HepG2 (cell line): ENCODE measurements around the gene PTGIS. TPM values are rescaled to one million over a fixed set of nuclear protein-coding genes. Genes with fewer than 3 reads are reported as not detected.

ENCODE experiments used
- ARID4A ChIP-seq: sonication (generic); formaldehyde crosslinking; IDR thresholded peaks from 2 replicates; pipeline ENCODE4 v1.5.0; 2020; ENCODE audit warnings: mild to moderate bottlenecking, missing genetic modification reagents, borderline replicate concordance
- CBFB ChIP-seq: sonication (generic); formaldehyde crosslinking; IDR thresholded peaks from 2 replicates; pipeline ENCODE4 v1.4.0; 2020; ENCODE audit warnings: missing genetic modification reagents
- CREB3 ChIP-seq: sonication (generic); formaldehyde crosslinking; IDR thresholded peaks from 2 replicates; pipeline ENCODE4 v1.5.0; 2020; ENCODE audit warnings: missing genetic modification reagents
- FOXJ3 ChIP-seq: sonication (generic); formaldehyde crosslinking; IDR thresholded peaks from 2 replicates; pipeline ENCODE4 v1.4.0; 2020; ENCODE audit warnings: missing genetic modification reagents, mild to moderate bottlenecking, borderline replicate concordance
- GRHL1 ChIP-seq: sonication (generic); formaldehyde crosslinking; conservative IDR thresholded peaks from 2 replicates; pipeline ENCODE4 v1.8.0; 2022; ENCODE audit warnings: missing genetic modification reagents
- HNRNPLL ChIP-seq: fragments of 200-400 bp; formaldehyde crosslinking; IDR thresholded peaks from 2 replicates; pipeline ENCODE4 v1.6.1; 2017; ENCODE audit warnings: mild to moderate bottlenecking, low read depth, low read length; ENCODE audit not compliant: poor library complexity, severe bottlenecking
- KAT2B ChIP-seq: fragments of 150-350 bp; IDR thresholded peaks from 2 replicates; pipeline ENCODE4 v1.6.1; 2014; ENCODE audit warnings: low read depth, low read length, borderline replicate concordance
- MAFG ChIP-seq: sonication (generic); formaldehyde crosslinking; IDR thresholded peaks from 2 replicates; pipeline ENCODE4 v1.5.1; 2020; ENCODE audit warnings: mild to moderate bottlenecking, missing genetic modification reagents
- MYC ChIP-seq: sonication (generic); formaldehyde crosslinking; IDR thresholded peaks from 2 replicates; pipeline ENCODE4 v1.9.0; 2021; ENCODE audit warnings: missing genetic modification reagents, borderline replicate concordance
- RAD21 ChIP-seq: fragments of 450-650 bp; formaldehyde crosslinking; IDR thresholded peaks from 2 replicates; pipeline ENCODE4 v1.5.0; 2020; ENCODE audit warnings: mild to moderate bottlenecking
- SIN3B ChIP-seq: fragments of 150-350 bp; IDR thresholded peaks from 2 replicates; pipeline ENCODE4 v1.6.1; 2014; ENCODE audit warnings: low read length
- SMARCE1 ChIP-seq: fragments of 450-650 bp; IDR thresholded peaks from 2 replicates; pipeline ENCODE4 v1.6.1; 2017; ENCODE audit warnings: borderline replicate concordance
- TCF12 ChIP-seq, 2 experiments: fragments of 450-650 bp in 1 of 2; sonication (generic) in 1 of 2; formaldehyde crosslinking in 1 of 2; IDR thresholded peaks; 2 replicates each; pipeline versions ENCODE4 v1.6.1 to v1.8.0; 2017 to 2022; ENCODE audit warnings: antibody characterized with exemption in 1 of 2, mild to moderate bottlenecking in 1 of 2, missing genetic modification reagents in 1 of 2, moderate library complexity in 1 of 2
- TCF7L2 ChIP-seq: IDR thresholded peaks from 2 replicates; pipeline ENCODE4 v1.6.1; 2011; ENCODE audit warnings: mild to moderate bottlenecking, low read depth, low read length, moderate library complexity
- ZNF274 ChIP-seq: sonication (generic); formaldehyde crosslinking; IDR thresholded peaks from 2 replicates; pipeline ENCODE4 v1.5.1; 2020; ENCODE audit warnings: mild to moderate bottlenecking, missing genetic modification reagents
- ZNF3 ChIP-seq: IDR thresholded peaks from 2 replicates; pipeline ENCODE4 v1.7.0; 2017; ENCODE audit warnings: inconsistent platforms
- ZNF431 ChIP-seq: sonication (generic); formaldehyde crosslinking; IDR thresholded peaks from 2 replicates; pipeline ENCODE4 v1.9.0; 2022; ENCODE audit warnings: missing genetic modification reagents, low read depth, mild to moderate bottlenecking, borderline replicate concordance
- ZNF484 ChIP-seq: sonication (generic); formaldehyde crosslinking; IDR thresholded peaks from 2 replicates; pipeline ENCODE4 v1.5.1; 2020; ENCODE audit warnings: mild to moderate bottlenecking, low read depth, missing genetic modification reagents, borderline replicate concordance
- ZNF703 ChIP-seq: sonication (generic); formaldehyde crosslinking; IDR thresholded peaks from 2 replicates; pipeline ENCODE4 v1.5.1; 2020; ENCODE audit warnings: missing genetic modification reagents, mild to moderate bottlenecking, moderate library complexity, borderline replicate concordance
- ZNF704 ChIP-seq: sonication (generic); formaldehyde crosslinking; IDR thresholded peaks from 2 replicates; pipeline ENCODE4 v1.8.1; 2023; ENCODE audit warnings: mild to moderate bottlenecking, inconsistent platforms, moderate library complexity, missing genetic modification reagents, borderline replicate concordance
- polyA plus RNA-seq, 8 experiments: library from polyadenylated mRNA; depleted of rRNA in 3 of 8; stranded (reverse) in 7 of 8; unstranded in 1 of 8; fragments of >200 nt; fragmentation: Illumina TruSeq in 4 of 8; extraction: Trizol in 4 of 8; gene quantifications; 2 replicates each; pipeline versions ENCODE4 v1.2.1 to v1.2.3, GENCODE V29; 2011 to 2016; ENCODE audit warnings: low read depth in 4 of 8, missing spikeins in 1 of 8, mixed read lengths in 1 of 8; ENCODE audit not compliant: insufficient read depth in 1 of 8
- total RNA-seq, 5 experiments: library from RNA; depleted of rRNA; stranded (reverse); fragments of >200 nt; fragmentation: Illumina TruSeq; extraction: Trizol; gene quantifications; 2 replicates each; pipeline ENCODE4 v1.2.3, GENCODE V29; 2016; ENCODE audit warnings: low read depth in 1 of 5

Gene PTGIS
- total and polyA plus RNA-seq, 2 of the 13 experiments (the other 11 are each of a cell fraction or from before 2014, with no cell fraction given) = not detected

- TF ChIP-seq GRHL1 (CRISPR knock-in tag) (no peak), HNRNPLL (peak; percentile 49), TCF12 (IDR thresholded peaks at IDR 0.05) (no peak), TCF12 (CRISPR knock-in tag; IDR thresholded peaks at IDR 0.05) (no peak; the same call in 1 of the 2 replicates), MAFG (no peak), FOXJ3 (CRISPR knock-in tag) (peak; percentile 73), ZNF703 (CRISPR knock-in tag) (no peak), ZNF431 (CRISPR knock-in tag) (peak; percentile 96), ZNF704 (CRISPR knock-in tag) (peak; percentile 83; the same call in 1 of the 2 replicates), SIN3B (peak; percentile 40; the same call in 1 of the 2 replicates), ZNF3 (CRISPR knock-in tag) (no peak), SMARCE1 (no peak), CBFB (0 out of 2 replicates have a peak, but pooled peaks have one; percentile 76), MYC (CRISPR knock-in tag) (peak; percentile 97), ZNF274 (CRISPR knock-in tag) (peak; percentile 92), RAD21 (peak; percentile 100), TCF7L2 (no peak), CREB3 (CRISPR knock-in tag) (peak; percentile 94), ZNF484 (CRISPR knock-in tag) (0 out of 2 replicates have a peak, but pooled peaks have one; percentile 15), KAT2B (no peak), ARID4A (CRISPR knock-in tag) (peak; percentile 80; the same call in 1 of the 2 replicates)
Measured at GRCh38 chr20:49610691-49611538, 43.0 kb upstream of the PTGIS start (continued).
